SU-DHL-6 (cell line): ENCODE data around the gene COL6A1.

Experiments used
- H2AFZ ChIP-seq: fragments of 200-600 bp; sonication (generic); 2 replicates; pipeline ENCODE4 v1.6.1; 2014; ENCODE audit warnings: low read depth, mild to moderate bottlenecking, moderate library complexity, mixed read lengths, antibody characterized with exemption, low read length; ENCODE audit not compliant: severe bottlenecking
- H3F3A ChIP-seq: fragments of 200-600 bp; shearing (Covaris generic); 2 replicates; pipeline ENCODE4 v1.6.0; 2016; ENCODE audit warnings: antibody characterized with exemption, mild to moderate bottlenecking; ENCODE audit not compliant: insufficient read depth
- H3K27ac ChIP-seq: fragments of 200-600 bp; sonication (generic); 2 replicates; pipeline ENCODE4 v1.5.1; 2016; ENCODE audit warnings: low read depth, mild to moderate bottlenecking, low read length, moderate library complexity, mixed read lengths
- H3K27me3 ChIP-seq: fragments of 200-600 bp; sonication (generic), shearing (Covaris generic); 2 replicates; pipeline ENCODE4 v1.6.0; 2014; ENCODE audit warnings: mild to moderate bottlenecking, low read length
- H3K36me3 ChIP-seq: fragments of 200-600 bp; sonication (generic); 2 replicates; pipeline ENCODE4 v1.6.1; 2014; ENCODE audit warnings: mild to moderate bottlenecking, low read length, mixed read lengths
- H3K4me2 ChIP-seq: fragments of 300-600, 200-600 bp; shearing (Covaris generic), sonication (generic); 2 replicates; pipeline ENCODE4 v1.6.0; 2014; ENCODE audit warnings: low read length, low read depth, mild to moderate bottlenecking; ENCODE audit not compliant: poor library complexity, severe bottlenecking
- H3K4me3 ChIP-seq: fragments of 200-600 bp; sonication (generic); 2 replicates; pipeline ENCODE4 v1.5.1; 2014; ENCODE audit warnings: antibody characterized with exemption, low read length, mild to moderate bottlenecking, mixed read lengths; ENCODE audit not compliant: insufficient read depth, poor library complexity, severe bottlenecking
- H3K79me2 ChIP-seq: fragments of 200-600 bp; sonication (generic); 2 replicates; pipeline ENCODE4 v1.6.1; 2014; ENCODE audit warnings: mild to moderate bottlenecking, low read length, moderate library complexity; ENCODE audit not compliant: insufficient read depth
- H3K9ac ChIP-seq: fragments of 200-600 bp; sonication (generic); 2 replicates; pipeline ENCODE4 v1.7.0; 2014; ENCODE audit warnings: mild to moderate bottlenecking, low read length
- H3K9me2 ChIP-seq: fragments of 200-600 bp; sonication (generic); replicated peaks from 2 replicates; pipeline ENCODE4 v1.6.1; 2014; ENCODE audit warnings: low read length; ENCODE audit not compliant: insufficient read depth
- H3K9me3 ChIP-seq: fragments of 200-600 bp; sonication (generic); 2 replicates; pipeline ENCODE4 v1.6.1; 2014; ENCODE audit warnings: low read length, mixed read lengths; ENCODE audit not compliant: insufficient read depth
- H4K20me1 ChIP-seq: fragments of 200-600 bp; sonication (generic); 2 replicates; pipeline ENCODE4 v1.6.1; 2014; ENCODE audit warnings: low read depth, mild to moderate bottlenecking, antibody characterized with exemption, low read length, moderate library complexity, mixed read lengths
- EZH2phosphoT487 ChIP-seq: fragments of 200-600 bp; sonication (generic), shearing (Covaris generic); conservative IDR thresholded peaks from 2 replicates; pipeline ENCODE4 v1.6.1; 2018; ENCODE audit warnings: mild to moderate bottlenecking, antibody characterized with exemption, low read length, moderate library complexity, mixed read lengths
- TF ChIP-seq, protein P1 (sequence below): fragments of 200-600 bp; sonication (generic); IDR thresholded peaks from one replicate; pipeline ENCODE4 v1.5.1; 2017; ENCODE audit warnings: antibody characterized with exemption, mild to moderate bottlenecking, low read length, moderate library complexity; ENCODE audit not compliant: insufficient read depth, poor library complexity, severe bottlenecking

COL6A1 gene

DNA sequence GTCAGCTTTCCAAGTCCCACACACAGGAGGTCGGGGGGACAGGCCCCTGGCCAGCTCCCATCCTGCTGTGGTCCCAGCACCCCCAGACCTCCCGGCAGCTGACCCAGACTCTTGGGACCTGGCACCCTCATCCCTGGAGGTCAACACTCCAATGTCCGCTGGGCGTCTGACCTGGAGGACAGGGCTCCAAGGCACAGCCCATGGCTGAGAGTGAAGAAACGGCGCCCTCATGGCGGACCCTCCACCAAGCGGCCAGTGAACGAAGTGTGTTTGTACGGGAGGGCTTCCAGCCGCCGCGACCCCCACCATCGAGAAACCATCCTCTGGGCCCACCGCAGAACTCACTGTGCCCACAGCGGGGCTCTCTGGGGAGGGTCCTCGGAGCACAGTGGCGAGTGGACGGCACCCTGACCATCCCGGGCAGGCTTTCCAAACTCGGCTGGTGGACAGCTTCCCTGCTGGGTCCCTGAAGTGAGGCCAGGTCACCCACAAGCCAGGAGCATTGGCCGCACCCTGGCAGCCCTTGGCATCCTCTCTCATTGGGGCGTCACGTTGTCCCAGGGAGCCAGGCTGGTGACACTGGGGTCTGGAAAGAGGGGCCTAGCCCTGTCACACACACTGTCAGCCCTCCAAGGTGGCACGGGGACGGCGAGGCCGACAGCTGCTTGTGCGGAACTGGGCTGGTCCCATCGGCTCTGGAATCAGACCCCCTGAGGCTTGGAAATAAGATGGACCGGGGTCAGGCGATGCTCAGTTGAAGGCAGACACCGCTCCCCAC, 68.5 kb downstream of the COL6A1 start:
- Histone ChIP-seq H3K9me2 (no peaks in the 10 kb centered on the region), H3K27me3 (no peaks in the 10 kb centered on the region), H3K9ac (no peak overlapping the region), H3K79me2 (no peaks in the 10 kb centered on the region), H3F3A (no peaks in the 10 kb centered on the region; the same call in 1 of the 2 replicates), H3K4me3 (no peak overlapping the region), H4K20me1 (no peaks in the 10 kb centered on the region), H3K27ac (no peak overlapping the region), H3K9me3 (no peaks in the 10 kb centered on the region), H3K4me2 (no peak overlapping the region), H2AFZ (no peak overlapping the region), H3K36me3 (no peaks in the 10 kb centered on the region)
- TF ChIP-seq, protein P1, sequence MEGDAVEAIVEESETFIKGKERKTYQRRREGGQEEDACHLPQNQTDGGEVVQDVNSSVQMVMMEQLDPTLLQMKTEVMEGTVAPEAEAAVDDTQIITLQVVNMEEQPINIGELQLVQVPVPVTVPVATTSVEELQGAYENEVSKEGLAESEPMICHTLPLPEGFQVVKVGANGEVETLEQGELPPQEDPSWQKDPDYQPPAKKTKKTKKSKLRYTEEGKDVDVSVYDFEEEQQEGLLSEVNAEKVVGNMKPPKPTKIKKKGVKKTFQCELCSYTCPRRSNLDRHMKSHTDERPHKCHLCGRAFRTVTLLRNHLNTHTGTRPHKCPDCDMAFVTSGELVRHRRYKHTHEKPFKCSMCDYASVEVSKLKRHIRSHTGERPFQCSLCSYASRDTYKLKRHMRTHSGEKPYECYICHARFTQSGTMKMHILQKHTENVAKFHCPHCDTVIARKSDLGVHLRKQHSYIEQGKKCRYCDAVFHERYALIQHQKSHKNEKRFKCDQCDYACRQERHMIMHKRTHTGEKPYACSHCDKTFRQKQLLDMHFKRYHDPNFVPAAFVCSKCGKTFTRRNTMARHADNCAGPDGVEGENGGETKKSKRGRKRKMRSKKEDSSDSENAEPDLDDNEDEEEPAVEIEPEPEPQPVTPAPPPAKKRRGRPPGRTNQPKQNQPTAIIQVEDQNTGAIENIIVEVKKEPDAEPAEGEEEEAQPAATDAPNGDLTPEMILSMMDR = no peak
- TF ChIP-seq EZH2phosphoT487 = no peak

DNA sequence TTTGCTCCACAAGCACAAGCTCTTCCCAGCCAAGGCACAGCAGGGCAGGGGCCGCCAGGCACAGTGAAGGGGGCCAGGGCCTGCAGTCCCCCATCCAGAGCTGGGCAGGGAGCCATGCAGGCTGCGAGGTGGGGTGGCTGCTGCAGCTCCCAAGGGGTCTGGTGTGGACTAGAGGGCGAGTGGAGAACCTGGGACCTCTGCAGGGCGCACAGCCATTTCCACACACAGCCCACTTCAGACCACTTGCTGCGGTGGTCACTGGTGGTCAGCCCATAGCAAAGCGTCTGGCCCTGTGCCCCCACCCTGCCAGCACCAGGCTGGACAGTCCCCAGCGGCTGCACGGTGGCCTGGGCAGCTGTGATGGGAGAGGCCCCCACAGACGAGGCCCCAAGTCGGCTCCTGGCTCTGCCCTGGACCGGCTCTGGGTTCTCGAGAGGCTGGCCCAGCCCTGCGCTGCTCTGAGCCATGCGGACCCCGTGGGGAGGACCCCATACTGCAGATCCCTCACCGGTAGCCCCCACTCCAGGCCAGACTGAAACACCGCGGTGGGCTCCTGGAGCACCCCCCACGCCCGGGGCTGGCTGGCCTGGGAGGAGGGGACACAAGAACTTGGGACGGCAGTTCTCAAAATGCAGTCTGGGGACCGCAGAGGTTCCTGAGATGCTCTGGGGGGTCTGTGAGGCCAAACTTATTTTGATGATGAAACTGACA, 69.3 kb downstream of the COL6A1 start:
- no peak overlapping the region for H3K9ac ChIP-seq
- TF ChIP-seq EZH2phosphoT487 = no peak
- TF ChIP-seq, protein P1 = no peak
- H3K79me2 ChIP-seq = no peaks in the 10 kb centered on the region
- H4K20me1 ChIP-seq = no peaks in the 10 kb centered on the region
- H3K9me2 ChIP-seq = no peaks in the 10 kb centered on the region
- no peak overlapping the region for H2AFZ ChIP-seq
- H3K36me3 ChIP-seq = no peaks in the 10 kb centered on the region
- H3K9me3 ChIP-seq = no peaks in the 10 kb centered on the region
- no peak overlapping the region for H3K4me3 ChIP-seq
- no peaks in the 10 kb centered on the region for H3K27me3 ChIP-seq
- no peak overlapping the region for H3K27ac ChIP-seq
- no peaks in the 10 kb centered on the region; the same call in 1 of the 2 replicates for H3F3A ChIP-seq
- no peak overlapping the region for H3K4me2 ChIP-seq

DNA sequence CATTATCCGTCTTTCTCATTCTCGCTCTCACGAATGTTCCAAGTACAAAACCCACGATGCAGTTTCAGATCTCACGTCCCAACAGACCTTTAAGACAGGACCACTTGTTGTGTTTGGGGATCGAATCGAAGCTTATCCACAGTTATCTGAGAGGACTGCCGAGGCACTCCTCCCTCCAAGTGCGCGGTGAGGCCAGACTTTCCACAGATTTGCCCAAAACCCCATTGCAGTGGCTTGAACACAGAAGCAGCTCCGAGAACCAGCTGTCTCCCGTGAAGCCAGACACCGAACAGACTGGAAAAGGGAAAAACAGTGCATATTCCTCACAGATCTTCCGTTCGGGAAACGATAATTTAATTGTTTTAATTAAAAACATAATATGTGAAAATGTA, 69.8 kb downstream of the COL6A1 start:
- H3K9me2 ChIP-seq = no peaks in the 10 kb centered on the region
- H3F3A ChIP-seq = no peaks in the 10 kb centered on the region
- H4K20me1 ChIP-seq = no peaks in the 10 kb centered on the region
- TF ChIP-seq, protein P1 = no peak
- no peak for TF ChIP-seq EZH2phosphoT487
- H3K36me3 ChIP-seq = no peaks in the 10 kb centered on the region
- H3K27ac ChIP-seq = no peak overlapping the region
- no peaks in the 10 kb centered on the region for H3K9me3 ChIP-seq
- H3K4me2 ChIP-seq = no peak overlapping the region
- H3K4me3 ChIP-seq = no peak overlapping the region
- H3K27me3 ChIP-seq = no peaks in the 10 kb centered on the region
- H2AFZ ChIP-seq = no peak overlapping the region
- H3K79me2 ChIP-seq = no peaks in the 10 kb centered on the region
- H3K9ac ChIP-seq = no peak overlapping the region
